Measurements from ENCODE around the gene ANGPTL2.

DNA sequence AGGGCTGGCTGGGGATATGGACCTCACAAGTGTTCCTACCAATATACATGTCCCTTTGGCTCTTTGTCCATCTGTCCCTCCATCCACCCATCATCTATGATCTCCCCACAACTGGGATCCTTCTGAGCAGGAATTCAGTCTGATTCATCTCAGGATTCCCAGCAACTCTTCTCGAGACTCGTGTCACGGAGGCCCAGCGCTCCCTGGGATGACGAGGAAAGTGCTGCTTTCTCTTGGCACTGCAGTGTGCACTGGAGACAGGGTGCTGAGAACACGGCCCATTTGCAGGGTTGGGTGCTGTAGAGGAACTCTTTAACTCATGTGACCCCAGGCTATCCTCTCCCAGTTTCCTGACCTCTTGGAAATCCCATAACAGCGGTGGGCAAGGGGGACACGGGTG lies 72.9 kb downstream of the ANGPTL2 start:
- TF ChIP-seq POLR2A (IDR thresholded peaks at IDR 0.05; ENCODE audit: low read depth, low read length) (no peak), TAF1 (IDR thresholded peaks at IDR 0.05; ENCODE audit: low read depth, low read length) (no peak), POLR2AphosphoS5 (IDR thresholded peaks at IDR 0.05; ENCODE audit: low read depth, low read length) (no peak)
